Measurements from ENCODE around the gene NPHP4. TPM values are rescaled to one million over a fixed set of nuclear protein-coding genes. Genes with fewer than 3 reads are reported as not detected.

Gene NPHP4
- total and polyA plus RNA-seq, 2 donors, result 5.1 to 6.8 TPM

DNA sequence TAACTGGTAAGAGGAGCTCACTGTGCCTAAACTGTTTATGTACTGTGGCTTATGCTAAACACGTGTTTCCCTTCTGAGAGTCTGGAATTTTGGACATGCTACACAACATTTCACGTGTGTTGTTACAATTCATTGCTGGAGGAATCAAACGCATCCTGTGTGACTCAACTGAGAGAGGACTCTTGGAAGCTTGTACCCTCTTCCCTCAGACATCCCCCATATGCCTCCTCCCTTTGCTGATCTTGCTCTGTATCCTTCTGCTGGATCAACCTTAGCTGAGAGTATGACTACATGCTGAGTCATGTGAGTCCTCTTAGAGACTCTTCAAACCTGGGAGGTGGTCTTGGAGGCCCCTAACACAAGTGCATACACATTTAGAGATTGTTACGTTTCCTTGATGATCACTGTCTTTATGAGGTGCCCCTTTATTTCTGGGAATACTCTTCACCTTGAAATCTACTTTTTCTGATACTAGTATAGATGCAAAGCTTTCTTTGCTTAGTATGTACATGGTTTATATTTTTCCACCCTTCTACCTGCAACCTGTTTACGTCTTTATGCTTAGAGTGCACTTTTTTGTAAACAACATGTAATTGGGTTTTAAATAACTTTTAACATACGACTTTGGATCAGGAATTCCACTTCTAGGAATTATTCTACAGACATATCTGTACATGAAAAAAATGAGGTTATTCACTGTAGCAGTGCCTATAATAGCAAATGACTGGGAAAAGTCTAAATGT lies 8.7 kb downstream of the NPHP4 start:
- no peak overlapping the region for H3K27ac ChIP-seq (ENCODE audit: low read depth)
- no peaks in the 10 kb centered on the region for H3K36me3 ChIP-seq (ENCODE audit: insufficient read depth)
- DNase-seq (ENCODE audit: extremely low spot score), result no peak
- no peak overlapping the region for H3K4me3 ChIP-seq (ENCODE audit: low read depth, low read length)
- no peaks in the 10 kb centered on the region for H3K4me1 ChIP-seq (ENCODE audit: insufficient read depth)
- WGBS, result 77% methylated on average over 6 of the region's 6 CpGs

DNA sequence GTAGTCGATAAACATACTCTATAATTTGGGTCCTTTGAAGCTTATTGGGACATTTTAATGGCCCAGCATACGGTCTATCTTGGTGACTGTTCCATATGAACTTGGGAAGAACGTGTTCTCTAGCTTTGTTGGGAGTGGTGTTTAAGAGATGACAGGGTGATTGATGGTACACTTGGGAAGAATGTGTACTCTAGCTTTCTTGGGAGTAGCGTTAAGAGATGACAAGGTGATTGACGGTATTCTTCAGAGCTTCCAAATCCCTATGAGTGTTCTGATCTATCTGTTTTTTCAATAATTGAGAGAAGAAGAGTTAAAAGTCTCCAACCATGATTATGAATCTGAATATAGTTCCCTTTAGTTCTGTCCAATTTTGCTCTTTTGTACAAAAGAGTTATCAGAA lies 9.4 kb downstream of the NPHP4 start:
- Histone ChIP-seq H3K27ac (ENCODE audit: low read depth) (no peak overlapping the region), H3K36me3 (ENCODE audit: insufficient read depth) (no peaks in the 10 kb centered on the region), H3K4me1 (ENCODE audit: insufficient read depth) (no peaks in the 10 kb centered on the region), H3K4me3 (ENCODE audit: low read depth, low read length) (no peak overlapping the region)
- DNase-seq (ENCODE audit: extremely low spot score), result no peak
- 72% methylated on average over 5 of the region's 5 CpGs for WGBS

GRCh38 chr1:5982276-5982675 lies 9.9 kb downstream of the NPHP4 start:
- Histone ChIP-seq H3K4me1 (ENCODE audit: insufficient read depth) (no peaks in the 10 kb centered on the region), H3K36me3 (ENCODE audit: insufficient read depth) (no peaks in the 10 kb centered on the region), H3K27ac (ENCODE audit: low read depth) (no peak overlapping the region), H3K4me3 (ENCODE audit: low read depth, low read length) (no peak overlapping the region)
- DNase-seq (ENCODE audit: extremely low spot score), result no peak
- WGBS, result 94% methylated on average over 4 of the region's 4 CpGs

GRCh38 chr1:5981009-5981380 lies 11.2 kb downstream of the NPHP4 start:
- Histone ChIP-seq H3K4me1 (ENCODE audit: insufficient read depth) (no peaks in the 10 kb centered on the region), H3K27ac (ENCODE audit: low read depth) (no peak overlapping the region), H3K36me3 (ENCODE audit: insufficient read depth) (no peaks in the 10 kb centered on the region), H3K4me3 (ENCODE audit: low read depth, low read length) (no peak overlapping the region)
- no peak for DNase-seq (ENCODE audit: extremely low spot score)
- 59% methylated on average over 8 of the region's 8 CpGs for WGBS

DNA sequence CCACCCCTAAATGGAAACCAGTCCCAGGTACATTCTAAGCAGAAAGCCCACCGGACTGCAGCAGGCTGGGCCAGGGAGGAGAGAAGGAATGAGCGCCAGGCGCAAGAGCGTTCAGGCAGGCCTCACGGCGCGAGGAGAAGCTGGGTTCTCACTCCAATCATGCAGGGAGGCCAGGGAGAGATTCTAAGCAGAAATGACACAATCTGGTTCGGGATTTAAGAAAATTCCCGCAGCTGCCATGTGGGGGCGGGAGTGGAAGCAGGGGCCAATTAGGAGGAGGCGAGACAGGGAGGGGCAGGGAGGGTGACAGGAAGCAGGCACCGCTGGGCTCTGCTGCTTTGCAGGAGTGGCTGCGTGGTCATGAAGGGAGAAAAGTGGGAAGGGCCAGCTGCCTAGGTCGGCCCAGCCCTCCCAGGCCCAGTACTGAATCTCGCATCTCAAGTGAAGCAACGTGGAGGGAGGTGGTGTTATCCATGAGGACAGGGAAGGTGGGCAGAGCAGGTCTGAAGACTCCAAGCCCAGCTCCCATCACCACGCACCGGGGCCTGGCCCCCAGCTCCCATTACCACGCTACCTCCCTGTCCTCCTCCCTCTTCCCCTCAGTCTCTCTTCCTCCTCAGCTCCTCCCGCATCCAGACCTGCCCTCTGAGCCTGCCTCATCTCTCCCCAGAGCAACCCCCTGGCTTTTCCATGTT lies 11.8 kb downstream of the NPHP4 start:
- Histone ChIP-seq H3K4me1 (ENCODE audit: insufficient read depth) (no peaks in the 10 kb centered on the region), H3K36me3 (ENCODE audit: insufficient read depth) (no peaks in the 10 kb centered on the region), H3K27ac (ENCODE audit: low read depth) (no peak overlapping the region), H3K4me3 (ENCODE audit: low read depth, low read length) (no peak overlapping the region)
- no peak for DNase-seq (ENCODE audit: extremely low spot score)
- WGBS, result 58% methylated on average over 20 of the region's 20 CpGs

DNA sequence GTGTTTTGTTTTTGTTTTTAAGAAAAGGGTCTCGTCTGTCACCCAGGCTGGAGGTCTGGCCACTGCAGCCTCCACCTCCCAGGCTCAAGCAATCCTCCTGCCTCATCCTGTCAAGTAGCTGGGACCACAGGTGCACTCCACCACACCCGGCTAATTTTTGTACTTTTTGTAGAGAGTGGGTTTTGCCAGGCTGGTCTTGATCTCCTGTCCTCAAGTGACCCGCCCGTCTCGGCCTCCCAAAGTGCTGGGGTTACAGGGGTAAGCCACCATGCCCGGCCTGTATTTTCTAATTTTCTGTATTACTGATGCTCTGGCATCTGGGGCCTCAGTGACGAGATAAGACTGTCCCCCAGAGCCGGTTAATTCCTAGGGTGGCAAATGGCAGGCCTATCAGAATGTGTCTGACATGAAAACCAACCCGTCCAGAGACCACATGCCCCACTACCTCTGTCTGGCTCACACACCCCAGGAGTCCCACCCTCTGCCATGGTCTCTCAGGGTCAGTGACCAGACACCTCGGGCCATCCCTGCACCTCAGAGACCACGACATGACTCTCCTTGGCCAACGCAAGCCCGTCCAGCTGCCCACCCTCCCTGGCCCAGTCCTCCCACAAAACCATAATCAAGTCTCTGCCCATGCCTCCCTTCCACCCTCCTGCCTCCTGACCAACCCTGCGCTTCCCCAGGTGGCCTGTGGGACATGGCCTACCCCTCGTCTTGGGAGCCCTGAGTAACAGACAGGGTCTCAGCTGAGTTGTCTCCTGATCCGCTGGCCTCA lies 12.5 kb downstream of the NPHP4 start:
- no peaks in the 10 kb centered on the region for H3K4me1 ChIP-seq (ENCODE audit: insufficient read depth)
- no peak for DNase-seq (ENCODE audit: extremely low spot score)
- WGBS, result 95% methylated on average over 16 of the region's 16 CpGs
- no peak overlapping the region for H3K27ac ChIP-seq (ENCODE audit: low read depth)
- no peaks in the 10 kb centered on the region for H3K36me3 ChIP-seq (ENCODE audit: insufficient read depth)
- no peak overlapping the region for H3K4me3 ChIP-seq (ENCODE audit: low read depth, low read length)

DNA sequence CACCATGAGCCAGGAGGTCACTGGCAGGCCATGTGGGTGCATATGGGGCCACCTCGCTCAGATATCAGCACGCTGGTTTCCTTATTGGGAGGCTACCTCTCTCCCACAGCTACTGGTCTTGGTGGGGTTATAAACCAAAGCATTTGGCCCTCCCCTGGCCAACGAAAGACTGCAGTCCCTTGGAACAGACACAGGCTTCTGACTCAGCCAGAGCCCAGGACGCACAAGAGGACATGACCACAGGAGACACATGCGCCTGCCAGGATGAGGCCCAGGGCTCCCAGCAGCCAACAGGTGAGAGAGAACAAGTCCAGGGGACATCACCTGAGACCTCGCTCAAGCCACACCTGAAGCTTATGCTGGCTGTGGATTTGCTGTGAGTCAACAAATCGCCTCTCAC lies 13.8 kb downstream of the NPHP4 start:
- no peak overlapping the region for H3K4me3 ChIP-seq (ENCODE audit: low read depth, low read length)
- WGBS, result 79% methylated on average over 7 of the region's 7 CpGs
- no peaks in the 10 kb centered on the region for H3K36me3 ChIP-seq (ENCODE audit: insufficient read depth)
- DNase-seq (ENCODE audit: extremely low spot score), result no peak
- H3K27ac ChIP-seq (ENCODE audit: low read depth), result no peak overlapping the region
- H3K4me1 ChIP-seq (ENCODE audit: insufficient read depth), result no peaks in the 10 kb centered on the region

- H3K4me1 ChIP-seq (ENCODE audit: insufficient read depth), result no peaks in the 10 kb centered on the region
- 88% methylated on average over 26 of the region's 26 CpGs for WGBS
- no peak overlapping the region for H3K4me3 ChIP-seq (ENCODE audit: low read depth, low read length)
- H3K36me3 ChIP-seq (ENCODE audit: insufficient read depth), result no peaks in the 10 kb centered on the region
- no peak for DNase-seq (ENCODE audit: extremely low spot score)
- H3K27ac ChIP-seq (ENCODE audit: low read depth), result no peak overlapping the region
These were observed 14.5 kb downstream of the NPHP4 start for GRCh38 chr1:5977494-5978444.

GRCh38 chr1:5976726-5977493 lies 15.3 kb downstream of the NPHP4 start:
- no peak for DNase-seq (ENCODE audit: extremely low spot score)
- H3K27ac ChIP-seq (ENCODE audit: low read depth), result no peak overlapping the region
- WGBS, result 88% methylated on average over 25 of the region's 25 CpGs
- no peak overlapping the region for H3K4me3 ChIP-seq (ENCODE audit: low read depth, low read length)
- H3K36me3 ChIP-seq (ENCODE audit: insufficient read depth), result no peaks in the 10 kb centered on the region
- no peaks in the 10 kb centered on the region for H3K4me1 ChIP-seq (ENCODE audit: insufficient read depth)

DNA sequence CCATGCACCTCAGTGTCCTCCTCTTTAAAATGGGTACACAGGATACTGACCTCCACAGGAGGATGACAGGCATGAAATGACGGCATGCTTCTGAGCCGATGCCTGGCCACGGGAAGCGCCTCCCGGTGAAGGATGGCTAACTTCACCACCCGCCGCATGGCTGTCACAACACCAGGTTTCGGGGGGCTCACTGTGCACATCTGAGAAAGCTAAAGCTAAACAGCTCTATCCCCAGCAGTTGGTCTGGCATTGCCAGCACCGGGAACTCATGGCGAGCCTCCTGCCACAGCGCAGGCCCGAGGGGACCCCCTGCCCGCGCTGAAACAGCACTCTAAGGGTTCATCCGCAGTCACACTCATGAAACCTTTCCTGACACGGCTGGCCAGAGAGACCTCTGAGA lies 16.0 kb downstream of the NPHP4 start:
- no peak for DNase-seq (ENCODE audit: extremely low spot score)
- Histone ChIP-seq H3K4me3 (ENCODE audit: low read depth, low read length) (no peak overlapping the region), H3K4me1 (ENCODE audit: insufficient read depth) (no peaks in the 10 kb centered on the region), H3K27ac (ENCODE audit: low read depth) (no peak overlapping the region), H3K36me3 (ENCODE audit: insufficient read depth) (no peaks in the 10 kb centered on the region)
- WGBS, result 83% methylated on average over 16 of the region's 16 CpGs

- no peaks in the 10 kb centered on the region for H3K4me1 ChIP-seq (ENCODE audit: insufficient read depth)
- DNase-seq (ENCODE audit: extremely low spot score), result no peak
- H3K4me3 ChIP-seq (ENCODE audit: low read depth, low read length), result no peak overlapping the region
- 73% methylated on average over 17 of the region's 17 CpGs for WGBS
- H3K36me3 ChIP-seq (ENCODE audit: insufficient read depth), result no peaks in the 10 kb centered on the region
- no peak overlapping the region for H3K27ac ChIP-seq (ENCODE audit: low read depth)
These were observed 16.9 kb downstream of the NPHP4 start for GRCh38 chr1:5975133-5975880.

DNA sequence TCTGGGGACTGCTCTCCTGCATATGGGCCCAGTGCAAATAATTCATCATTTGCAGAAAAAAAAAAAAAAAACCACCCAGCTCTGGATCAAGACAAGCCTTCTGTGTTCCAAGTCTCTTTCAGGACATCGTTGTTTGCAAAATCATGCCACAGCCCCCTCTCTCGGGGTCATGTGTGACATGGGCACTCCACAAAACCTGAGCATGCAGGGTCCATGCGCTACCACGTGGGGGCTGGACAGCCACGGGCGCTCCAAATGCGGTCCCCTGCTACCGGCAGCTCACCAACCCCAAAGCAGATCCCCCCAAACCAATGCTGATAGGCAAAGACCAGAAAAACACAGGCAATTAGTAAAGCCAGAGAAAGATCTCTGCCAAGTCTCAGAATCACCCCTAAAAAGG lies 17.6 kb downstream of the NPHP4 start:
- Histone ChIP-seq H3K4me1 (ENCODE audit: insufficient read depth) (no peaks in the 10 kb centered on the region), H3K27ac (ENCODE audit: low read depth) (no peak overlapping the region), H3K36me3 (ENCODE audit: insufficient read depth) (no peaks in the 10 kb centered on the region), H3K4me3 (ENCODE audit: low read depth, low read length) (no peak overlapping the region)
- no peak for DNase-seq (ENCODE audit: extremely low spot score)
- 91% methylated on average over 8 of the region's 8 CpGs for WGBS

Data from urinary bladder (tissue), 4 donors.